ENCODE results near the gene ZC3H15. TPM values are rescaled to one million over a fixed set of nuclear protein-coding genes. Genes with fewer than 3 reads are reported as not detected.
"Not testable (repeated sequence)": the region's sequence is repeated elsewhere in the genome, so short reads cannot be mapped to it uniquely, and the experiment has no call there.

Gene ZC3H15
- total RNA-seq, 2 experiments from 2014 or later, result 92.2 to 93.3 TPM

GRCh38 chr2:186503827-186504606 lies 18.0 kb downstream of the ZC3H15 start:
- Mint-ChIP-seq H3K4me3 (no peak overlapping the region), H3K4me1 (ENCODE audit: low read depth) (peaks cover 9% of the 10 kb centered on the region), H3K36me3 (ENCODE audit: low read depth) (peaks cover 42% of the 10 kb centered on the region), H3K9me3 (no peaks in the 10 kb centered on the region), H3K27ac (peak overlapping the region; percentile 46), H3K27me3 (ENCODE audit: low read depth) (no peaks in the 10 kb centered on the region)
- intact Hi-C loops (cut with micrococcal nuclease), result loop anchor here (1.0 to 2.0 kb wide), 3 partner anchors 87 to 949 kb away; partner anchors contain the start of gene ITGAV
- DNase-seq, result no peak
- CTCF ChIA-PET, result interaction anchor here (0.7 to 5.2 kb wide), 8 partner anchors 8 to 181 kb away, joined by 3 to 75 read pairs (median 4); partner anchors contain the start of gene ITGAV

GRCh38 chr2:186508263-186508662 lies 22.2 kb downstream of the ZC3H15 start:
- intact Hi-C loops (cut with micrococcal nuclease), result no loop called here
- H3K27me3 Mint-ChIP-seq (ENCODE audit: low read depth), result no peaks in the 10 kb centered on the region

GRCh38 chr2:186515376-186515775 lies 29.3 kb downstream of the ZC3H15 start:
- no peaks in the 10 kb centered on the region for H3K4me1 Mint-ChIP-seq (ENCODE audit: low read depth)
- H3K9me3 Mint-ChIP-seq, result peaks cover 1% of the 10 kb centered on the region
- no peak overlapping the region for H3K4me3 Mint-ChIP-seq
- H3K36me3 Mint-ChIP-seq (ENCODE audit: low read depth), result peaks cover 23% of the 10 kb centered on the region
- no peaks in the 10 kb centered on the region for H3K27me3 Mint-ChIP-seq (ENCODE audit: low read depth)
- CTCF ChIA-PET, result no interaction called here
- intact Hi-C loops (cut with micrococcal nuclease), result no loop called here
- no peak for DNase-seq
- H3K27ac Mint-ChIP-seq, result no peak overlapping the region

More at GRCh38 chr2:186508263-186508662, 22.2 kb downstream of the ZC3H15 start:
- Mint-ChIP-seq H3K27ac (peak overlapping the region; percentile 25), H3K4me3 (no peak overlapping the region), H3K36me3 (ENCODE audit: low read depth) (peaks cover 27% of the 10 kb centered on the region), H3K4me1 (ENCODE audit: low read depth) (peaks cover 6% of the 10 kb centered on the region), H3K9me3 (no peaks in the 10 kb centered on the region)
- CTCF ChIA-PET, result interaction anchor here (0.6 to 1.4 kb wide), 3 partner anchors 133 to 240 kb away, joined by 3 read pairs; no protein-coding TSS in a partner anchor
- no peak for DNase-seq

- no peak overlapping the region for H3K4me3 Mint-ChIP-seq
- CTCF ChIA-PET, result interaction anchor here (0.6 to 1.4 kb wide), 2 partner anchors 125 to 907 kb away, joined by 3 read pairs; no protein-coding TSS in a partner anchor
- H3K36me3 Mint-ChIP-seq (ENCODE audit: low read depth), result peaks cover 33% of the 10 kb centered on the region
- no peak for DNase-seq
- H3K27me3 Mint-ChIP-seq (ENCODE audit: low read depth), result no peaks in the 10 kb centered on the region
- peaks cover 5% of the 10 kb centered on the region for H3K9me3 Mint-ChIP-seq
- H3K4me1 Mint-ChIP-seq (ENCODE audit: low read depth), result no peaks in the 10 kb centered on the region
- intact Hi-C loops (cut with micrococcal nuclease), result no loop called here
- no peak overlapping the region for H3K27ac Mint-ChIP-seq
Measured at GRCh38 chr2:186516396-186516795, 30.3 kb downstream of the ZC3H15 start.

GRCh38 chr2:186517090-186517489 lies 31.0 kb downstream of the ZC3H15 start:
- intact Hi-C loops (cut with micrococcal nuclease), result no loop called here
- Mint-ChIP-seq H3K4me1 (ENCODE audit: low read depth) (no peaks in the 10 kb centered on the region), H3K27ac (no peak overlapping the region), H3K27me3 (ENCODE audit: low read depth) (no peaks in the 10 kb centered on the region), H3K9me3 (peaks cover 7% of the 10 kb centered on the region), H3K36me3 (ENCODE audit: low read depth) (peaks cover 34% of the 10 kb centered on the region), H3K4me3 (no peak overlapping the region)
- CTCF ChIA-PET, result interaction anchor here (0.6 to 1.4 kb wide), 2 partner anchors 124 to 908 kb away, joined by 3 read pairs; no protein-coding TSS in a partner anchor
- DNase-seq, result no peak

- CTCF ChIA-PET, result no interaction called here
Measured at GRCh38 chr2:186518291-186518690, 32.2 kb downstream of the ZC3H15 start.

GRCh38 chr2:186518945-186519344 lies 32.9 kb downstream of the ZC3H15 start:
- CTCF ChIA-PET, result no interaction called here
- Mint-ChIP-seq H3K36me3 (ENCODE audit: low read depth) (peaks cover 31% of the 10 kb centered on the region), H3K4me1 (ENCODE audit: low read depth) (no peaks in the 10 kb centered on the region), H3K27me3 (ENCODE audit: low read depth) (no peaks in the 10 kb centered on the region), H3K9me3 (peaks cover 8% of the 10 kb centered on the region), H3K4me3 (no peak overlapping the region), H3K27ac (no peak overlapping the region)
- intact Hi-C loops (cut with micrococcal nuclease), result no loop called here
- DNase-seq, result no peak

More at GRCh38 chr2:186518291-186518690, 32.2 kb downstream of the ZC3H15 start:
- Mint-ChIP-seq H3K9me3 (peaks cover 8% of the 10 kb centered on the region), H3K27ac (no peak overlapping the region), H3K27me3 (ENCODE audit: low read depth) (no peaks in the 10 kb centered on the region), H3K4me1 (ENCODE audit: low read depth) (no peaks in the 10 kb centered on the region), H3K4me3 (no peak overlapping the region), H3K36me3 (ENCODE audit: low read depth) (peaks cover 34% of the 10 kb centered on the region)
- DNase-seq, result no peak
- intact Hi-C loops (cut with micrococcal nuclease), result no loop called here

GRCh38 chr2:186521570-186522153 lies 35.6 kb downstream of the ZC3H15 start:
- DNase-seq; H3K4me3 Mint-ChIP-seq; H3K9me3 Mint-ChIP-seq; H3K4me1 Mint-ChIP-seq (ENCODE audit: low read depth); CTCF ChIA-PET; intact Hi-C loops (cut with micrococcal nuclease); H3K27me3 Mint-ChIP-seq (ENCODE audit: low read depth); H3K27ac Mint-ChIP-seq: not testable (repeated sequence)
- H3K36me3 Mint-ChIP-seq (ENCODE audit: low read depth), result peaks cover 31% of the 10 kb centered on the region

GRCh38 chr2:186522450-186522849 lies 36.4 kb downstream of the ZC3H15 start:
- H3K4me1 Mint-ChIP-seq (ENCODE audit: low read depth), result no peaks in the 10 kb centered on the region
- H3K4me3 Mint-ChIP-seq, result no peak overlapping the region
- H3K9me3 Mint-ChIP-seq, result peaks cover 8% of the 10 kb centered on the region
- no peaks in the 10 kb centered on the region for H3K27me3 Mint-ChIP-seq (ENCODE audit: low read depth)
- no peak overlapping the region for H3K27ac Mint-ChIP-seq
- intact Hi-C loops (cut with micrococcal nuclease), result no loop called here
- no peak for DNase-seq
- CTCF ChIA-PET, result no interaction called here
- H3K36me3 Mint-ChIP-seq (ENCODE audit: low read depth), result peaks cover 27% of the 10 kb centered on the region

- H3K4me1 Mint-ChIP-seq (ENCODE audit: low read depth), result no peaks in the 10 kb centered on the region
- no peaks in the 10 kb centered on the region for H3K27me3 Mint-ChIP-seq (ENCODE audit: low read depth)
- H3K36me3 Mint-ChIP-seq (ENCODE audit: low read depth), result peaks cover 19% of the 10 kb centered on the region
- DNase-seq, result no peak
- no peak overlapping the region for H3K27ac Mint-ChIP-seq
- peaks cover 8% of the 10 kb centered on the region for H3K9me3 Mint-ChIP-seq
- CTCF ChIA-PET, result no interaction called here
- intact Hi-C loops (cut with micrococcal nuclease), result no loop called here
- H3K4me3 Mint-ChIP-seq, result no peak overlapping the region
Measured at GRCh38 chr2:186523791-186524190, 37.7 kb downstream of the ZC3H15 start.

- Mint-ChIP-seq H3K27ac (no peak overlapping the region), H3K9me3 (peaks cover 3% of the 10 kb centered on the region), H3K4me1 (ENCODE audit: low read depth) (no peaks in the 10 kb centered on the region), H3K27me3 (ENCODE audit: low read depth) (no peaks in the 10 kb centered on the region), H3K36me3 (ENCODE audit: low read depth) (peaks cover 2% of the 10 kb centered on the region), H3K4me3 (no peak overlapping the region)
- intact Hi-C loops (cut with micrococcal nuclease), result no loop called here
- DNase-seq, result no peak
- CTCF ChIA-PET, result no interaction called here
Measured at GRCh38 chr2:186526281-186526680, 40.2 kb downstream of the ZC3H15 start.

GRCh38 chr2:186530314-186530713 lies 44.3 kb downstream of the ZC3H15 start:
- CTCF ChIA-PET, result no interaction called here
- Mint-ChIP-seq H3K27me3 (ENCODE audit: low read depth) (no peaks in the 10 kb centered on the region), H3K4me3 (no peak overlapping the region), H3K4me1 (ENCODE audit: low read depth) (no peaks in the 10 kb centered on the region), H3K36me3 (ENCODE audit: low read depth) (no peaks in the 10 kb centered on the region), H3K9me3 (no peaks in the 10 kb centered on the region), H3K27ac (no peak overlapping the region)
- intact Hi-C loops (cut with micrococcal nuclease), result no loop called here
- DNase-seq, result no peak
